Right lobe of liver (tissue), 4 donors: ENCODE measurements around the gene YDJC.
"Not testable (repeated sequence)": the region's sequence is repeated elsewhere in the genome, so short reads cannot be mapped to it uniquely, and the experiment has no call there.

Source experiments
- POLR2A ChIP-seq: fragments of 450-650 bp; IDR thresholded peaks from one replicate; pipeline ENCODE4 v1.6.1; 2017; ENCODE audit warnings: antibody characterized with exemption, mild to moderate bottlenecking
- TF ChIP-seq, protein P1 (sequence below), 4 donors: fragments of 200-600 bp in 3 of 4; fragments of 450-650 bp in 1 of 4; IDR thresholded peaks; one replicate each; pipeline versions ENCODE4 v1.5.1 to v1.8.0; 2016 to 2022; ENCODE audit warnings: antibody characterized with exemption in 4 of 4, mild to moderate bottlenecking in 2 of 4
- donor health status: DM: no; HTN: no; CAD: no.
- donor health status: DM: no; HTN: no; CAD: no.
- donor health status: DM: no; HTN: yes; CAD: no.

DNA sequence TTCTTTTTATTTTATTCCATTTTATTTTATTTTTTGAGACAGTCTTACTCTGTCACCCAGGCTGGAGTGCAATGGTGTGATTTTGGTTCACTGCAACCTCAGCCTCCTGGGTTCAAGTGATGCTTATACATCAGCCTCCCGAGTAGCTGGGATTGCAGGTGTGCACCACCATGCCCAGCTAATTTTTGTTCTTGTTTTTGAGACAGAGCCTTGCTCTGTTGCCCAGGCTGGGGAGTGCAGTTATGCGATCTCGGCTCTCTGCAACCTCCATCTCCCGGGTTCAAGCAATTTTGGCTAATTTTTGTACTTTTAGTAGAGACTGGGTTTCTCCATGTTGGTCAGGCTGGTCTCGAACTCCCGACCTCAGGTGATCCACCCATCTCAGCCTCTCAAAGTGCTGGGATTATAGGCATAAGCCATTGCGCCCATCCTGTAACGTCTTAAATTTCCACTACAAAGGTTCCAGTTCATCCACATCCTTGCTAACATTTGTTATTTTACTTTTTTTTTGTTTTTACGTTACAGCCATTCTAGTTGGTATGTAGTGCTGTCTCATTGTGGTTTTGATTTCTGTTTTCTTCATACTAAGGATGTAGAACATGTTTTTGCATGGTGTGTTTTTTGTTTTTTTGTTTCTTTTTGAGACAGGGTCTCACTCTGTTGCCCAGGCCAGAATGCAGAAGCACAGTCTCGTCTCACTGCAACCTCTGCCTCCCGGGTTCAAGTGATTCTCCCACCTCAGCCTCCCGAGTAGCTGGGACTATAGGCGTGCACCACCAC is 33.3 kb downstream of the YDJC start:
- TF ChIP-seq, protein P1, sequence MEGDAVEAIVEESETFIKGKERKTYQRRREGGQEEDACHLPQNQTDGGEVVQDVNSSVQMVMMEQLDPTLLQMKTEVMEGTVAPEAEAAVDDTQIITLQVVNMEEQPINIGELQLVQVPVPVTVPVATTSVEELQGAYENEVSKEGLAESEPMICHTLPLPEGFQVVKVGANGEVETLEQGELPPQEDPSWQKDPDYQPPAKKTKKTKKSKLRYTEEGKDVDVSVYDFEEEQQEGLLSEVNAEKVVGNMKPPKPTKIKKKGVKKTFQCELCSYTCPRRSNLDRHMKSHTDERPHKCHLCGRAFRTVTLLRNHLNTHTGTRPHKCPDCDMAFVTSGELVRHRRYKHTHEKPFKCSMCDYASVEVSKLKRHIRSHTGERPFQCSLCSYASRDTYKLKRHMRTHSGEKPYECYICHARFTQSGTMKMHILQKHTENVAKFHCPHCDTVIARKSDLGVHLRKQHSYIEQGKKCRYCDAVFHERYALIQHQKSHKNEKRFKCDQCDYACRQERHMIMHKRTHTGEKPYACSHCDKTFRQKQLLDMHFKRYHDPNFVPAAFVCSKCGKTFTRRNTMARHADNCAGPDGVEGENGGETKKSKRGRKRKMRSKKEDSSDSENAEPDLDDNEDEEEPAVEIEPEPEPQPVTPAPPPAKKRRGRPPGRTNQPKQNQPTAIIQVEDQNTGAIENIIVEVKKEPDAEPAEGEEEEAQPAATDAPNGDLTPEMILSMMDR (IDR thresholded peaks at IDR 0.05), result not testable (repeated sequence)
- TF ChIP-seq POLR2A, result not testable (repeated sequence)
